KMS-11 (cell line): Measurements from ENCODE around the gene NELFB.

Experiments used
- H2AFZ ChIP-seq: fragments of 200-600 bp; sonication (generic); 2 replicates; pipeline ENCODE4 v1.6.1; 2016; ENCODE audit warnings: antibody characterized with exemption, mixed run types, low read depth
- H3K27ac ChIP-seq: fragments of 200-600 bp; sonication (generic); 2 replicates; pipeline ENCODE4 v1.6.1; 2016; ENCODE audit warnings: mild to moderate bottlenecking, mixed run types
- H3K27me3 ChIP-seq: fragments of 200-600 bp; sonication (generic); 2 replicates; pipeline ENCODE4 v1.6.1; 2017; ENCODE audit warnings: mild to moderate bottlenecking, low read depth, mixed run types, moderate library complexity; ENCODE audit not compliant: insufficient read depth
- H3K36me3 ChIP-seq: fragments of 200-600 bp; sonication (generic); 2 replicates; pipeline ENCODE4 v1.6.1; 2017; ENCODE audit warnings: mild to moderate bottlenecking, mixed run types; ENCODE audit not compliant: insufficient read depth
- H3K4me1 ChIP-seq: fragments of 200-600 bp; sonication (generic); 2 replicates; pipeline ENCODE4 v1.6.1; 2016; ENCODE audit warnings: mild to moderate bottlenecking, low read depth, mixed run types; ENCODE audit not compliant: poor library complexity, severe bottlenecking
- H3K4me2 ChIP-seq: fragments of 200-600 bp; sonication (generic); 2 replicates; pipeline ENCODE4 v1.7.0; 2016; ENCODE audit warnings: mild to moderate bottlenecking, mixed run types
- H3K4me3 ChIP-seq: fragments of 200-600 bp; sonication (generic); IDR thresholded peaks from 2 replicates; pipeline ENCODE4 v1.6.1; 2017; ENCODE audit warnings: low read depth, low read length, mixed read lengths; ENCODE audit not compliant: insufficient read depth
- H3K79me2 ChIP-seq: fragments of 200-600 bp; sonication (generic); 2 replicates; pipeline ENCODE4 v1.6.1; 2016; ENCODE audit warnings: low read depth, mixed run types; ENCODE audit not compliant: insufficient read depth
- H3K9ac ChIP-seq: fragments of 200-600 bp; sonication (generic); 2 replicates; pipeline ENCODE4 v1.6.1; 2016; ENCODE audit warnings: mild to moderate bottlenecking, mixed run types
- H4K20me1 ChIP-seq: fragments of 200-600 bp; sonication (generic); 2 replicates; pipeline ENCODE4 v1.6.1; 2016; ENCODE audit warnings: mild to moderate bottlenecking, mixed run types; ENCODE audit not compliant: insufficient read depth
- CTCF ChIP-seq: fragments of 200-600 bp; sonication (generic); conservative IDR thresholded peaks from 2 replicates; pipeline ENCODE4 v1.6.1; 2017; ENCODE audit warnings: low read depth, mild to moderate bottlenecking, antibody characterized with exemption, low read length, moderate library complexity, mixed read lengths

Gene NELFB

GRCh38 chr9:137313326-137313936 is 58.3 kb downstream of the NELFB start:
- Histone ChIP-seq H3K79me2 (no peaks in the 10 kb centered on the region), H3K4me3 (no peak overlapping the region), H4K20me1 (no peaks in the 10 kb centered on the region), H3K4me2 (no peak overlapping the region), H3K36me3 (no peaks in the 10 kb centered on the region), H3K27ac (no peak overlapping the region), H3K9ac (no peak overlapping the region), H2AFZ (no peak overlapping the region), H3K4me1 (peaks cover 7% of the 10 kb centered on the region), H3K27me3 (peaks cover 2% of the 10 kb centered on the region; the same call in 1 of the 2 replicates)
- no peak for TF ChIP-seq CTCF

- Histone ChIP-seq H3K27me3 (peaks cover 2% of the 10 kb centered on the region; the same call in 1 of the 2 replicates), H4K20me1 (no peaks in the 10 kb centered on the region), H3K4me2 (no peak overlapping the region), H3K36me3 (no peaks in the 10 kb centered on the region), H3K4me1 (peaks cover 7% of the 10 kb centered on the region), H3K9ac (no peak overlapping the region), H3K79me2 (no peaks in the 10 kb centered on the region), H3K4me3 (no peak overlapping the region), H3K27ac (no peak overlapping the region), H2AFZ (no peak overlapping the region)
- TF ChIP-seq CTCF: no peak
Observed at GRCh38 chr9:137313956-137314560, 58.9 kb downstream of the NELFB start.

- Histone ChIP-seq H3K4me1 (peaks cover 7% of the 10 kb centered on the region), H3K9ac (no peak overlapping the region), H3K27me3 (peaks cover 2% of the 10 kb centered on the region; the same call in 1 of the 2 replicates), H3K79me2 (no peaks in the 10 kb centered on the region), H3K4me3 (no peak overlapping the region), H4K20me1 (no peaks in the 10 kb centered on the region), H3K4me2 (no peak overlapping the region), H3K36me3 (no peaks in the 10 kb centered on the region), H2AFZ (no peak overlapping the region), H3K27ac (no peak overlapping the region)
- TF ChIP-seq CTCF: no peak
Observed at GRCh38 chr9:137314561-137315560, 59.7 kb downstream of the NELFB start.

- H3K9ac ChIP-seq: no peak overlapping the region
- peaks cover 3% of the 10 kb centered on the region for H3K4me1 ChIP-seq
- H3K27me3 ChIP-seq: peaks cover 2% of the 10 kb centered on the region; the same call in 1 of the 2 replicates
- no peak overlapping the region for H3K4me2 ChIP-seq
- H3K79me2 ChIP-seq: no peaks in the 10 kb centered on the region
- no peak overlapping the region for H3K27ac ChIP-seq
- no peaks in the 10 kb centered on the region for H3K36me3 ChIP-seq
- H4K20me1 ChIP-seq: no peaks in the 10 kb centered on the region
- H2AFZ ChIP-seq: no peak overlapping the region
- no peak overlapping the region for H3K4me3 ChIP-seq
- no peak for TF ChIP-seq CTCF
Observed at GRCh38 chr9:137315581-137316011, 60.5 kb downstream of the NELFB start.
